ENCODE data around the gene WASF2.
"Not testable (repeated sequence)": the region's sequence is repeated elsewhere in the genome, so short reads cannot be mapped to it uniquely, and the experiment has no call there.

Gene WASF2

GRCh38 chr1:27463916-27464315 is 26.1 kb downstream of the WASF2 start:
- not testable (repeated sequence) for H3K4me1 ChIP-seq (ENCODE audit: control insufficient read depth, insufficient read depth, low read depth, low read length); H3K4ac ChIP-seq (ENCODE audit: low read depth in 1 of 2, low read length in 2 of 2); H4K91ac ChIP-seq (ENCODE audit: low read length); H3K9me3 ChIP-seq (ENCODE audit: control insufficient read depth, low read length); H3K23ac ChIP-seq (ENCODE audit: low read length in 2 of 2); H2BK12ac ChIP-seq (ENCODE audit: low read length in 2 of 2); H3K4me2 ChIP-seq (ENCODE audit: low read length, poor library complexity, severe bottlenecking); H3K4me3 ChIP-seq (ENCODE audit: insufficient read depth in 1 of 2, low read depth in 1 of 2, low read length in 2 of 2); H3K14ac ChIP-seq (ENCODE audit: low read length in 2 of 2); H4K8ac ChIP-seq (ENCODE audit: low read length); H2AFZ ChIP-seq (ENCODE audit: low read depth, low read length); H2BK5ac ChIP-seq (ENCODE audit: low read depth, low read length, poor library complexity, severe bottlenecking); H3K27me3 ChIP-seq (ENCODE audit: control insufficient read depth in 1 of 2, insufficient read depth in 1 of 2, low read length in 2 of 2); H3K9ac ChIP-seq (ENCODE audit: low read length); H3K79me1 ChIP-seq (replicated peaks; ENCODE audit: low read length, poor library complexity, severe bottlenecking); H2AK5ac ChIP-seq (ENCODE audit: low read length, severe bottlenecking); H2BK15ac ChIP-seq (ENCODE audit: low read depth, poor library complexity, severe bottlenecking); H3K18ac ChIP-seq (ENCODE audit: low read depth in 1 of 2, low read length in 2 of 2); H2BK120ac ChIP-seq (ENCODE audit: low read depth, low read length)
- peak; percentile 64 for DNase-seq
- Histone ChIP-seq H3K27ac (ENCODE audit: low read length, poor library complexity, severe bottlenecking) (peak overlapping the region; percentile 14), H3K36me3 (ENCODE audit: control insufficient read depth in 1 of 2, insufficient read depth in 2 of 2, low read depth in 1 of 2, low read length in 2 of 2) (peaks cover 7 to 22% of the 10 kb centered on the region in 2 experiments)
- 33% methylated on average over 2 of the region's 6 CpGs for WGBS

GRCh38 chr1:27458521-27458920 is 31.4 kb downstream of the WASF2 start:
- H3K4me3 ChIP-seq (ENCODE audit: insufficient read depth in 1 of 2, low read depth in 1 of 2, low read length in 2 of 2); H3K27me3 ChIP-seq (ENCODE audit: control insufficient read depth in 1 of 2, insufficient read depth in 1 of 2, low read length in 2 of 2); H3K4me2 ChIP-seq (ENCODE audit: low read length, poor library complexity, severe bottlenecking); H2BK5ac ChIP-seq (ENCODE audit: low read depth, low read length, poor library complexity, severe bottlenecking); H2AFZ ChIP-seq (ENCODE audit: low read depth, low read length); H3K9ac ChIP-seq (ENCODE audit: low read length); H4K91ac ChIP-seq (ENCODE audit: low read length); H3K23ac ChIP-seq (ENCODE audit: low read length in 2 of 2); H3K4ac ChIP-seq (ENCODE audit: low read depth in 1 of 2, low read length in 2 of 2); H3K14ac ChIP-seq (ENCODE audit: low read length in 2 of 2); H3K27ac ChIP-seq (ENCODE audit: low read length, poor library complexity, severe bottlenecking); H3K79me1 ChIP-seq (replicated peaks; ENCODE audit: low read length, poor library complexity, severe bottlenecking); H3K18ac ChIP-seq (ENCODE audit: low read depth in 1 of 2, low read length in 2 of 2); H2BK120ac ChIP-seq (ENCODE audit: low read depth, low read length); DNase-seq; H3K9me3 ChIP-seq (ENCODE audit: control insufficient read depth, low read length); H2AK5ac ChIP-seq (ENCODE audit: low read length, severe bottlenecking); H4K8ac ChIP-seq (ENCODE audit: low read length); H3K4me1 ChIP-seq (ENCODE audit: control insufficient read depth, insufficient read depth, low read depth, low read length); H2BK12ac ChIP-seq (ENCODE audit: low read length in 2 of 2); H3K36me3 ChIP-seq (ENCODE audit: control insufficient read depth in 1 of 2, insufficient read depth in 2 of 2, low read depth in 1 of 2, low read length in 2 of 2); H2BK15ac ChIP-seq (ENCODE audit: low read depth, poor library complexity, severe bottlenecking): not testable (repeated sequence)
- 97% methylated on average over 6 of the region's 10 CpGs for WGBS

GRCh38 chr1:27455139-27455811 is 34.7 kb downstream of the WASF2 start:
- no peak overlapping the region for H4K91ac ChIP-seq (ENCODE audit: low read length)
- H3K9ac ChIP-seq (ENCODE audit: low read length), result no peak overlapping the region
- H3K18ac ChIP-seq (ENCODE audit: low read depth in 1 of 2, low read length in 2 of 2), result no peak overlapping the region
- H3K36me3 ChIP-seq (ENCODE audit: control insufficient read depth in 1 of 2, insufficient read depth in 2 of 2, low read depth in 1 of 2, low read length in 2 of 2), result peaks cover 0 to 10% of the 10 kb centered on the region in 2 experiments
- no peak overlapping the region for H3K23ac ChIP-seq (ENCODE audit: low read length in 2 of 2)
- no peak overlapping the region for H2AK5ac ChIP-seq (ENCODE audit: low read length, severe bottlenecking)
- H3K4me3 ChIP-seq (ENCODE audit: insufficient read depth in 1 of 2, low read depth in 1 of 2, low read length in 2 of 2), result no peak overlapping the region
- no peak overlapping the region for H4K8ac ChIP-seq (ENCODE audit: low read length)
- no peak for DNase-seq
- peaks cover 7% of the 10 kb centered on the region for H3K79me1 ChIP-seq (replicated peaks; ENCODE audit: low read length, poor library complexity, severe bottlenecking)
- no peaks in the 10 kb centered on the region for H3K9me3 ChIP-seq (ENCODE audit: control insufficient read depth, low read length)
- no peak overlapping the region for H2BK120ac ChIP-seq (ENCODE audit: low read depth, low read length)
- H3K27ac ChIP-seq (ENCODE audit: low read length, poor library complexity, severe bottlenecking), result peak overlapping the region; percentile 72
- H2BK15ac ChIP-seq (ENCODE audit: low read depth, poor library complexity, severe bottlenecking), result no peak overlapping the region
- no peak overlapping the region for H2AFZ ChIP-seq (ENCODE audit: low read depth, low read length)
- no peak overlapping the region for H2BK5ac ChIP-seq (ENCODE audit: low read depth, low read length, poor library complexity, severe bottlenecking)
- H3K4ac ChIP-seq (ENCODE audit: low read depth in 1 of 2, low read length in 2 of 2), result no peak overlapping the region
- WGBS, result 74% methylated on average over 4 of the region's 5 CpGs
- no peak overlapping the region for H3K14ac ChIP-seq (ENCODE audit: low read length in 2 of 2)
- H2BK12ac ChIP-seq (ENCODE audit: low read length in 2 of 2), result no peak overlapping the region
- peaks cover 3% of the 10 kb centered on the region for H3K4me1 ChIP-seq (ENCODE audit: control insufficient read depth, insufficient read depth, low read depth, low read length)
- H3K27me3 ChIP-seq (ENCODE audit: control insufficient read depth in 1 of 2, insufficient read depth in 1 of 2, low read length in 2 of 2), result no peaks in the 10 kb centered on the region
- peak overlapping the region; percentile 35 for H3K4me2 ChIP-seq (ENCODE audit: low read length, poor library complexity, severe bottlenecking)

- H2AK5ac ChIP-seq (ENCODE audit: low read length, severe bottlenecking), result no peak overlapping the region
- H3K14ac ChIP-seq (ENCODE audit: low read length in 2 of 2), result no peak overlapping the region
- no peak overlapping the region for H3K18ac ChIP-seq (ENCODE audit: low read depth in 1 of 2, low read length in 2 of 2)
- no peak overlapping the region for H4K91ac ChIP-seq (ENCODE audit: low read length)
- peaks cover 3% of the 10 kb centered on the region for H3K4me1 ChIP-seq (ENCODE audit: control insufficient read depth, insufficient read depth, low read depth, low read length)
- H3K27ac ChIP-seq (ENCODE audit: low read length, poor library complexity, severe bottlenecking), result peak overlapping the region; percentile 72
- H2BK12ac ChIP-seq (ENCODE audit: low read length in 2 of 2), result no peak overlapping the region
- H2BK15ac ChIP-seq (ENCODE audit: low read depth, poor library complexity, severe bottlenecking), result no peak overlapping the region
- H3K9me3 ChIP-seq (ENCODE audit: control insufficient read depth, low read length), result no peaks in the 10 kb centered on the region
- no peak for DNase-seq
- no peak overlapping the region for H3K4me3 ChIP-seq (ENCODE audit: insufficient read depth in 1 of 2, low read depth in 1 of 2, low read length in 2 of 2)
- H3K4me2 ChIP-seq (ENCODE audit: low read length, poor library complexity, severe bottlenecking), result no peak overlapping the region
- WGBS, result 94% methylated on average over 2 of the region's 4 CpGs
- H3K9ac ChIP-seq (ENCODE audit: low read length), result no peak overlapping the region
- H2AFZ ChIP-seq (ENCODE audit: low read depth, low read length), result no peak overlapping the region
- no peak overlapping the region for H2BK5ac ChIP-seq (ENCODE audit: low read depth, low read length, poor library complexity, severe bottlenecking)
- H3K36me3 ChIP-seq (ENCODE audit: control insufficient read depth in 1 of 2, insufficient read depth in 2 of 2, low read depth in 1 of 2, low read length in 2 of 2), result peaks cover 0 to 10% of the 10 kb centered on the region in 2 experiments
- H3K23ac ChIP-seq (ENCODE audit: low read length in 2 of 2), result no peak overlapping the region
- H4K8ac ChIP-seq (ENCODE audit: low read length), result no peak overlapping the region
- no peaks in the 10 kb centered on the region for H3K27me3 ChIP-seq (ENCODE audit: control insufficient read depth in 1 of 2, insufficient read depth in 1 of 2, low read length in 2 of 2)
- peaks cover 7% of the 10 kb centered on the region for H3K79me1 ChIP-seq (replicated peaks; ENCODE audit: low read length, poor library complexity, severe bottlenecking)
- H2BK120ac ChIP-seq (ENCODE audit: low read depth, low read length), result no peak overlapping the region
- H3K4ac ChIP-seq (ENCODE audit: low read depth in 1 of 2, low read length in 2 of 2), result no peak overlapping the region
Measured at GRCh38 chr1:27454610-27455009, 35.4 kb downstream of the WASF2 start.

Measured in mesenchymal stem cell (in vitro differentiated cells and primary cell).